Body of pancreas (tissue), 4 donors: ENCODE data around the gene ERVH48-1. TPM values are rescaled to one million over a fixed set of nuclear protein-coding genes. Genes with fewer than 3 reads are reported as not detected.

ENCODE experiments used
- ATAC-seq: fragments of 150-250 bp; one replicate; pipeline ENCODE4 v1.9.1; 2016
- DNase-seq, 4 donors: peaks; one replicate each; pipeline ENCODE4 v3.0.0-alpha.2; 2019
- H3K27ac ChIP-seq, 4 donors: fragments of 200-600 bp; sonication (generic); 1 replicate in 3 of 4; 2 replicates in 1 of 4; pipeline versions ENCODE4 v1.5.1 to v1.6.1; 2016 to 2019; ENCODE audit warnings: mild to moderate bottlenecking in 1 of 4, mixed read lengths in 1 of 4, moderate library complexity in 1 of 4
- H3K27me3 ChIP-seq, 2 donors: fragments of 200-600 bp; sonication (generic); one replicate each; pipeline ENCODE4 v1.6.0; 2016; ENCODE audit warnings: mild to moderate bottlenecking in 1 of 2
- H3K36me3 ChIP-seq, 2 donors: fragments of 200-600 bp; sonication (generic); replicated peaks in 1 of 2; 2 replicates each; pipeline ENCODE4 v1.5.1; 2016; ENCODE audit warnings: low read depth in 2 of 2; ENCODE audit not compliant: insufficient read depth in 1 of 2
- H3K4me1 ChIP-seq: fragments of 200-600 bp; sonication (generic); one replicate; pipeline ENCODE4 v1.6.0; 2016
- H3K4me3 ChIP-seq, 2 donors: fragments of 200-600 bp; sonication (generic); 1 replicate in 1 of 2; 2 replicates in 1 of 2; pipeline ENCODE4 v1.5.1; 2016 to 2019
- H3K9me3 ChIP-seq, 3 donors: fragments of 200-600 bp; sonication (generic); 1 replicate in 2 of 3; 2 replicates in 1 of 3; pipeline ENCODE4 v1.5.1; 2016
- POLR2A ChIP-seq, 3 donors: fragments of 450-650 bp; IDR thresholded peaks; one replicate each; pipeline ENCODE4 v1.6.1; 2016; ENCODE audit warnings: antibody characterized with exemption in 3 of 3, mild to moderate bottlenecking in 2 of 3
- WGBS, 2 donors: methylation state at CpG; one replicate each; pipeline ENCODE4 v1.1.5; 2017; 5-methylcytosine and 5-hydroxymethylcytosine counted together
- intact Hi-C: fragments of 100-400 bp; cut with DNase I; formaldehyde crosslinking; loops from one replicate; pipeline ENCODE4 v1.15.1; 2023
- total RNA-seq, 2 donors: library from RNA; depleted of rRNA; stranded (reverse); fragments of >200 nt; gene quantifications; one replicate each; pipeline ENCODE4 v1.1.0, GENCODE V29; 2016
- TF ChIP-seq, protein P1 (sequence below), 7 experiments: fragments of 450-650 bp in 4 of 7; fragments of 200-600 bp in 3 of 7; sonication (generic) in 3 of 7; IDR thresholded peaks; one replicate each; pipeline ENCODE4 v1.5.1; 2016 to 2019; ENCODE audit warnings: antibody characterized with exemption in 7 of 7

The ERVH48-1 gene
- total RNA-seq, 2 donors from 2014 or later: 0.52 TPM; not detected in 1

DNA sequence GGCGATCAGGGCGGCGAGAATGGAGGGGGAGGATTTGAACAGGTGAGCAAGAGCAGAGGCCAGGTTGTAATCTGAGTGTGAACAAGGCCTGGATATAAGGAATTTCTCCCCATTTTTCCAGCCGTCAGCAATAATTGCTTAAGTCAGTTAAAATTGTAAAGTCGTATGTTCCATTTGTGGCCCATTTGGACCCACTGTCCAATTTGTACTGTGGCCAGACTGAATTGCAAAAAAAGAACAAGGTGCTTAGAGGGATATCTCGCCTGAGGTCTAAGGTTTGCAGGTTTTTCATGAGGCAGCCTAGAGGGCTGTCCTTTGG lies 1.0 kb downstream of the ERVH48-1 start:
- Histone ChIP-seq H3K9me3 (no peaks in the 10 kb centered on the region), H3K4me1 (peaks cover 9% of the 10 kb centered on the region), H3K36me3 (no peaks in the 10 kb centered on the region), H3K27ac (peak overlapping the region in 2 of 4 donors; percentile 7 to 29), H3K4me3 (no peak overlapping the region), H3K27me3 (no peaks in the 10 kb centered on the region)
- intact Hi-C loops: no loop called here
- no peak for TF ChIP-seq POLR2A (IDR thresholded peaks at IDR 0.05)
- TF ChIP-seq, protein P1, sequence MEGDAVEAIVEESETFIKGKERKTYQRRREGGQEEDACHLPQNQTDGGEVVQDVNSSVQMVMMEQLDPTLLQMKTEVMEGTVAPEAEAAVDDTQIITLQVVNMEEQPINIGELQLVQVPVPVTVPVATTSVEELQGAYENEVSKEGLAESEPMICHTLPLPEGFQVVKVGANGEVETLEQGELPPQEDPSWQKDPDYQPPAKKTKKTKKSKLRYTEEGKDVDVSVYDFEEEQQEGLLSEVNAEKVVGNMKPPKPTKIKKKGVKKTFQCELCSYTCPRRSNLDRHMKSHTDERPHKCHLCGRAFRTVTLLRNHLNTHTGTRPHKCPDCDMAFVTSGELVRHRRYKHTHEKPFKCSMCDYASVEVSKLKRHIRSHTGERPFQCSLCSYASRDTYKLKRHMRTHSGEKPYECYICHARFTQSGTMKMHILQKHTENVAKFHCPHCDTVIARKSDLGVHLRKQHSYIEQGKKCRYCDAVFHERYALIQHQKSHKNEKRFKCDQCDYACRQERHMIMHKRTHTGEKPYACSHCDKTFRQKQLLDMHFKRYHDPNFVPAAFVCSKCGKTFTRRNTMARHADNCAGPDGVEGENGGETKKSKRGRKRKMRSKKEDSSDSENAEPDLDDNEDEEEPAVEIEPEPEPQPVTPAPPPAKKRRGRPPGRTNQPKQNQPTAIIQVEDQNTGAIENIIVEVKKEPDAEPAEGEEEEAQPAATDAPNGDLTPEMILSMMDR (IDR thresholded peaks at IDR 0.05): no peak
- 90% methylated on average over 6 of the region's 6 CpGs for WGBS, 2 donors
- DNase-seq (no peak), ATAC-seq (no peak)

DNA sequence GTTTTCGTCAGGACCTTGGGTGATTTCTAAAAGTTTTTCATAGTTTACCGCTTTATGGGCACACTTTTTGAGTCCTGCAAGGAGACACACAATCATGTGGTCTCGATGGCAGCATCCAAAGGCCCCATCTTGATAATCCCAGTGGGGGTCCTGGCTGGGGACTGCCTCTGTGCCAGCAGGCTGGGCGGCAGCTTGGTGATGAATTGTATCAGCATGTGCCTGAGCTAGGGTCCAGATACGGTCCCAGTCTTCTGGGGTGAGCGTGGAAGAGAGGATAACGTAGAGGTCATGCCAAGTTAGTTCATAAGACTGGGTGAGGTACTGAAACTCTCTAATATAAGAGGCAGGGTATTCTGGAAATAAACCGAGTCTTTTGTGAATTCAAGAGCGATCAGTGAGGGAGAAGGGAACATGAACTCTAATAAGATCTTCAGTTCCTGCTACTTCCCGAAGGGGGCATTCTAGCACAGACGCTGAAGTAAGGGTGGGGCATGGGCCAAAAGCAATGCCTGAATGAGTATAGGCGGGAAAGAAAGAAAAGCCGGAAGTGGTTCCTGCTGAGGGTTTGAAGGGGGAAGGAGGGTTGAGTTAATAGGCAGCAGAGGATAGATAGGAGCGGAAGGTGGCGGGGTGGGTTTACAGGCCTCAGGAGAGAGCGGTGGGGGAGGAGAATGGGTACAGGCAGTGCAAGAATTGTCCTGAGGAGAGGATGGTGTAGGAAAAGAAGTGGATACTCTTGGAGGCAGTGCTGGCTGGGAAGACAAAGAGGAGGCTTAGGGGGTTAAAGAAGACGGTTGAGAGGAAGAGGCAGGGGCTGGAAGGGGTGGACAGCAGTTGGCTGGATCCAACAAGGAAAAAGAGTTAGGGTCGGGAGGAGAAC lies 1.6 kb downstream of the ERVH48-1 start:
- Histone ChIP-seq H3K4me1 (peaks cover 9% of the 10 kb centered on the region), H3K4me3 (no peak overlapping the region), H3K27me3 (no peaks in the 10 kb centered on the region), H3K36me3 (no peaks in the 10 kb centered on the region), H3K27ac (peak overlapping the region; percentile 7 to 45 (median 34)), H3K9me3 (no peaks in the 10 kb centered on the region)
- 19 to 21% methylated on average over 18 of the region's 18 CpGs for WGBS, 2 donors
- ATAC-seq (peak; percentile 96), DNase-seq (peak; percentile 83 to 87 (median 84))
- intact Hi-C loops: no loop called here
- TF ChIP-seq, protein P1 (IDR thresholded peaks at IDR 0.05): peak; percentile 63 to 98 (median 94)
- peak in 1 of 3 donors; percentile 24 for TF ChIP-seq POLR2A (IDR thresholded peaks at IDR 0.05)

DNA sequence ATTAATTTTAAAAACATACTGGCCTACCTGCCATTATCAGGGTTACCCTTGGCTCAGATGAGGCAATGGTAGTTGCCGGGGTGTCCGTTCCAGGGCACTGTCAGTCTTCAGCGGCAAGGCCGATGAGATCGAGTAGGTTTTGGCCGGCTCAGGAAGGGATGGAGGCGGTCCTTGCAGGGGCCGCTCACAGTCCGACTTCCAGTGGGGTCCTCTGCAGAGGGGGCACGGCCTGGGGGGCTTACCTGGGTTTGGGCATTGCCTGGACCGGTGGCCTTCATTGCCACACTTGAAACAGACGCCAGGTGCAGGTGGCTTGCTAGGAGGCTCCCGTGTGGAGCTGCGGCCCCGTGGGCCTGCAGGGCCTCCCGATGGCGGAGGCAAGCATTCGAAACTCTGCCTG lies 2.5 kb downstream of the ERVH48-1 start:
- ATAC-seq (no peak), DNase-seq (no peak)
- TF ChIP-seq, protein P1 (IDR thresholded peaks at IDR 0.05): no peak
- TF ChIP-seq POLR2A (IDR thresholded peaks at IDR 0.05): no peak
- Histone ChIP-seq H3K9me3 (no peaks in the 10 kb centered on the region), H3K27ac (no peak overlapping the region), H3K4me3 (no peak overlapping the region), H3K4me1 (peaks cover 9% of the 10 kb centered on the region), H3K27me3 (no peaks in the 10 kb centered on the region), H3K36me3 (no peaks in the 10 kb centered on the region)
- 73 to 76% methylated on average over 16 to 18 of the region's 18 CpGs for WGBS, 2 donors
- intact Hi-C loops: no loop called here

DNA sequence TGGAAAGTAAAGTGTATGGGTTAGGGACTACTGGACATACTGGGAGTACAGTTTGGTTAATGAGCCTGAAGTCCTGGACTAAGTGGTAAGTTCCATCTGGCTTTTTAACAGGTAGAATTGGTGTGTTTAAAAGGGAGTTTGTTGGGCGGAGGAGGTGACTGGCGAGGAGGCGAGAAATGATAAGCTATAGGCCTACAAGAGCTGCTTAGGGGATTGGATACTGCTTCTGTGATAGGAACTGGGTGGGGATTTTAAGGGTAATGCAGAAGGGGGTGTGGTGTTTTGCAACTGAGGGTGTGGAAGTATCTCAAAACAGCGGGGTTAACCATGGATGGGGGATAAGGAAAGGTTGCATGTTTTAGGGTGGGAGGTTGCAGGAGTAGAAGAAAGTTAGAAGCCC lies 3.5 kb downstream of the ERVH48-1 start:
- DNase-seq (no peak), ATAC-seq (no peak)
- H3K9me3 ChIP-seq: no peaks in the 10 kb centered on the region
- no peak for TF ChIP-seq POLR2A (IDR thresholded peaks at IDR 0.05)
- TF ChIP-seq, protein P1 (IDR thresholded peaks at IDR 0.05): no peak
- H3K36me3 ChIP-seq: no peaks in the 10 kb centered on the region
- no peaks in the 10 kb centered on the region for H3K27me3 ChIP-seq
- 81% methylated on average over 4 of the region's 4 CpGs for WGBS, 2 donors
- peaks cover 9% of the 10 kb centered on the region for H3K4me1 ChIP-seq
- no peak overlapping the region for H3K27ac ChIP-seq
- no peak overlapping the region for H3K4me3 ChIP-seq
- intact Hi-C loops: no loop called here

DNA sequence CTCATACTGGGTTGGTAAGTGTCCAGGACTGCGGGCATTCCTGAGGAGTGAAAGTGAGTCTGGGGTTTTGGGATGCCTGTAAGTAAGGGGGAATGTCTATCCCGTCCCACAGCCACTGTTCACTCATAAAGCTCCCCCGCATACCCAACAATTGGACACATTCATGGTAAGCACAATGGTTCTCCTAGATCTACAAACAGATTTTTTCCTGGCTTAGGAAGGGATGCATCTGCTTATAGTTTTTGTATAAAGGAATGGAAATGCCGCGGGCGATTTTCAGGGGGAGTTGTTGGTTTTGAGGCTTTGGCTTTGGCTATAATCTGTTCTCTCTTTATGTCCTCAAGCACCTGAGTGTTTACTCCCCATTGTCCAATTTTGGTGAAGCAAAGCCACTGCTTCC lies 7.1 kb downstream of the ERVH48-1 start:
- intact Hi-C loops: no loop called here
- no peak overlapping the region for H3K4me3 ChIP-seq
- WGBS, 2 donors: 76 to 94% methylated on average over 6 of the region's 6 CpGs
- H3K9me3 ChIP-seq: no peaks in the 10 kb centered on the region
- no peaks in the 10 kb centered on the region for H3K27me3 ChIP-seq
- DNase-seq (no peak), ATAC-seq (no peak)
- H3K36me3 ChIP-seq: no peaks in the 10 kb centered on the region
- no peaks in the 10 kb centered on the region for H3K4me1 ChIP-seq
- TF ChIP-seq POLR2A (IDR thresholded peaks at IDR 0.05): no peak
- TF ChIP-seq, protein P1 (IDR thresholded peaks at IDR 0.05): no peak
- H3K27ac ChIP-seq: no peak overlapping the region
